ENCODE results near the gene LRRC3.

DNA sequence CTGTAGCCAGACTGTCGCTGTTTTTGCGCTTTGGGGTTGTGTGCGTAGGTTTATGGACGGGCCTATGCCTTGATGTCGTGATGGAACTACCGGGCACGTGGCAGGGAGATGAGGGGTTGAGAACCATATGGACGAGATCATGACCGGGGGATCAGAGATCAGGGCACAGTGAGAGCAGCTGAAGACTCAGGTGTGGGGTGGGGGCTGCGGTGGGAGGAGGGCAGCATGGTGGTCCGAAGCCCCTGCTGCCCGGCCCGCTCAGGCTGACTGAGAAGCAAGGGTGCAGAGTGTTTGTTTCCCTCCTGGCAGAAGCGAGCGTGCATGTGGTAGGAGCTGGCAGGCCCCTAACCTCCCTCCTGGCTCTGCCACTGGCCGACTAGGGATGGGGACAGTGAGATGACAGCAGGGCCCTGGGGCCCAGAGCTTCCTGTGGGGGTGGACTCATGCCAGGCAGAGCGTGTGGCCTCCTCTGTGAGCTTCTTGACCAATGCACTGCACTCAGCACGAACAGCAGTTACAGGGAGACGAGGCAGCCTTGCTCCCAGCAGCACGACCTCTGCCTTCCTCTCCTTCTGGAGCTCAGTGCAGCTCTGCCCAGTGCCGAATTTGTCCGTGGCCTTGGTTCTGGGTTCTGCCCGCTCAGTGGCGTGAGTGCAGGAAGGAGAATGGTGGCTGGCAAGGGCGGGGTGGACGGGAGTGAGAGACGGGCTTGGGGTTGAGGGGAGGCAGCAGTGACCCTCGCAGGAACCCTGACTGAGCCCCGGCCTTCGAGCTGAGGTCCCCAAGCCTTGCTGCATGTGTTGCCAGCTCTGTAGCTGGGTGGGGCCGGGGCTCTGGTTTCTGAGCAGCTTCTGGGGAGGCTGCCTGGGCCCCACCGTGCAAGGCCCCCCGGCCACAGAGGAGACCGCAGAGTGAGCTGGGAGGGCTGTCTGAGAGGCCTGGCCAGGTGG is 22.2 kb upstream of the LRRC3 start:
- TF ChIP-seq CTCF (IDR thresholded peaks at IDR 0.05): no peak
- no peak for TF ChIP-seq EZH2phosphoT487 (IDR thresholded peaks at IDR 0.05)

Data from neural progenitor cell (in vitro differentiated cells).